DOHH2 (cell line): ENCODE results near the gene MBIP.

Experiments used
- CTCF ChIP-seq: fragments of 200-600 bp; sonication (generic); IDR thresholded peaks from one replicate; pipeline ENCODE4 v1.5.1; 2014; ENCODE audit warnings: antibody characterized with exemption, mild to moderate bottlenecking, low read depth, low read length; ENCODE audit not compliant: poor library complexity, severe bottlenecking
- EZH2phosphoT487 ChIP-seq: fragments of 200-600 bp; sonication (generic); IDR thresholded peaks from 2 replicates; pipeline ENCODE4 v1.6.1; 2017; ENCODE audit warnings: borderline replicate concordance, mild to moderate bottlenecking, antibody characterized with exemption, low read length, moderate library complexity, mixed read lengths

DNA sequence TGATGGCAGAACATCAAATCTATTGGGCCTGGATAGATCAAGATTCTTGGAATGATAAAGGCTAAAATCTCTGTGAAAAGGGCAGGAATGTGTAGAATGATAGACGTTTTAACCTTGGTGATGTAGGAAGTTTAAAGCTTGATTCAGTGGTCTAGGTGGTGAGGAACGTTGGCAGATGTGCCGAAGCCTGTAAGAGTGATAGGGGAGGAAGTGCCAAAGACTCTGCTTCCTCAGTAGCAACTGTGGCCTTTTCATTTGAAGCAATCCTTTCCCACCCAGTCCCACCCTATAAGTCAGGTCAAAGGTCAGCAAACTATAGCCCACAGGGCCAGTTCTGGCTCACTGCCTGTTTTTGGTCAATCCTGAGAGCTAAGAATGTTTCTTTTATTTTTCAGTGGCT is 62.2 kb downstream of the MBIP start:
- TF ChIP-seq CTCF, result no peak
- TF ChIP-seq EZH2phosphoT487, result no peak
